ENCODE data around the gene C2CD2L. TPM values are rescaled to one million over a fixed set of nuclear protein-coding genes. Genes with fewer than 3 reads are reported as not detected.
A peak's percentile ranks its signal among the peaks of the same experiment; 100 is the strongest.
"Not testable (repeated sequence)": the region's sequence is repeated elsewhere in the genome, so short reads cannot be mapped to it uniquely, and the experiment has no call there.

The C2CD2L gene
- total RNA-seq, 2 donors from 2014 or later: 5.4 to 20.8 TPM

GRCh38 chr11:119130662-119131061 lies 23.5 kb downstream of the C2CD2L start:
- no peaks in the 10 kb centered on the region for H3K9me3 ChIP-seq
- TF ChIP-seq POLR2A (IDR thresholded peaks at IDR 0.05) (no peak), CTCF (IDR thresholded peaks at IDR 0.05) (no peak)
- ATAC-seq (no peak), DNase-seq (no peak)
- H3K27ac ChIP-seq: no peak overlapping the region
- H3K36me3 ChIP-seq (replicated peaks in 1 of 2; ENCODE audit: insufficient read depth in 1 of 2, low read depth in 2 of 2): peaks cover 10 to 31% of the 10 kb centered on the region in 2 donors
- no peaks in the 10 kb centered on the region for H3K27me3 ChIP-seq
- H3K4me1 ChIP-seq: peaks cover 14% of the 10 kb centered on the region
- H3K4me3 ChIP-seq: no peak overlapping the region
- WGBS, 2 donors: 75 to 84% methylated on average over 3 of the region's 3 CpGs
- intact Hi-C loops (cut with DNase I): no loop called here

GRCh38 chr11:119134389-119134978 lies 27.3 kb downstream of the C2CD2L start:
- H3K36me3 ChIP-seq (replicated peaks in 1 of 2; ENCODE audit: insufficient read depth in 1 of 2, low read depth in 2 of 2): peaks cover 10 to 31% of the 10 kb centered on the region in 2 donors
- DNase-seq: peak; percentile 42 to 65 (median 56)
- ATAC-seq: peak; percentile 76
- TF ChIP-seq CTCF (IDR thresholded peaks at IDR 0.05) (peak in 6 of 7 experiments; percentile 44 to 62 (median 53)), POLR2A (IDR thresholded peaks at IDR 0.05) (no peak)
- 28 to 46% methylated on average over 4 of the region's 4 CpGs for WGBS, 2 donors
- no peak overlapping the region for H3K4me3 ChIP-seq
- H3K4me1 ChIP-seq: no peaks in the 10 kb centered on the region
- H3K27me3 ChIP-seq: no peaks in the 10 kb centered on the region
- no peaks in the 10 kb centered on the region for H3K9me3 ChIP-seq
- no peak overlapping the region for H3K27ac ChIP-seq
- intact Hi-C loops (cut with DNase I): no loop called here

GRCh38 chr11:119139276-119139675 lies 32.1 kb downstream of the C2CD2L start:
- ATAC-seq; intact Hi-C loops (cut with DNase I); H3K36me3 ChIP-seq (replicated peaks in 1 of 2; ENCODE audit: insufficient read depth in 1 of 2, low read depth in 2 of 2); H3K9me3 ChIP-seq; DNase-seq; H3K4me1 ChIP-seq; H3K27me3 ChIP-seq; H3K27ac ChIP-seq; H3K4me3 ChIP-seq: not testable (repeated sequence)
- WGBS, 2 donors: 80 to 84% methylated on average over 10 of the region's 10 CpGs

DNA sequence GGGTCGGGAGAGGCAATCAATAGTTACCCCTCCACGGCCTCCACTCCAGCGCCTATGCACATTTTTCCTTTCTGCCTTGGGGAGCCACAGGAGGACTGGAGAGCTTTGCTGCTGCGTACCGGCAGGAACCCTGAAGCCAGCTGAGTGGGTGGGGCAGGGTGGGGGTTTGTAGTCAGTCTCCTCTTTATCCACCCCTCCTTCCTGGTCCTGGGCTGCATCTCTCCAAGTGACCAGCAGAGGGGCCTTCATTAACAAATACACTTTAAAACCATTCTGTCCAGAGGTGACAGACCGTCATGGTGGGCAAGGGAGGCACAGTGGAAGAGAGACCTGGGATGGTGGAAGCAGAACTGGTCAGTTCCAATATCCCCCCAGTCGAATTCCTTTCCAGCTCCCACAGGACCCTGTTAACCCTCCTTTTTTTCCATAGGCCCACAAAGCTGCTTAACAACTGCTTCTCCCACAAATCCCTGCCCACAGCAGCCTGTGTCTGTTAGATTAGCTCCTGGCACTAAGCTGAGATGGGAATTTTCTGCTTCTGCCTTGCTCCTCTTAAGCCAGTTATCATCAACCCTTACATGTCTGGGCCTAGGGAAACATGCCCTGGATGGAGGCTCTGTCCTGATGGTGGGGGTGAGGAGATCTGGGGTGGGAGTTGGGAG lies 37.8 kb downstream of the C2CD2L start:
- no peaks in the 10 kb centered on the region for H3K36me3 ChIP-seq (replicated peaks in 1 of 2; ENCODE audit: insufficient read depth in 1 of 2, low read depth in 2 of 2)
- H3K4me1 ChIP-seq: peaks cover 17% of the 10 kb centered on the region
- no peak overlapping the region for H3K4me3 ChIP-seq
- no peaks in the 10 kb centered on the region for H3K9me3 ChIP-seq
- WGBS, 2 donors: 12 to 13% methylated on average over 7 of the region's 7 CpGs
- intact Hi-C loops (cut with DNase I): no loop called here
- DNase-seq: peak; percentile 66 to 76 (median 70)
- no peak overlapping the region for H3K27ac ChIP-seq
- H3K27me3 ChIP-seq: peaks cover 0 to 10% of the 10 kb centered on the region in 2 donors
- TF ChIP-seq POLR2A (IDR thresholded peaks at IDR 0.05) (no peak), CTCF (IDR thresholded peaks at IDR 0.05) (peak; percentile 39 to 67 (median 58))
- peak; percentile 81 for ATAC-seq

- no peaks in the 10 kb centered on the region for H3K36me3 ChIP-seq (replicated peaks in 1 of 2; ENCODE audit: insufficient read depth in 1 of 2, low read depth in 2 of 2)
- intact Hi-C loops (cut with DNase I): no loop called here
- peaks cover 0 to 11% of the 10 kb centered on the region in 2 donors for H3K27me3 ChIP-seq
- DNase-seq: no peak
- H3K9me3 ChIP-seq: no peaks in the 10 kb centered on the region
- no peak overlapping the region for H3K27ac ChIP-seq
- no peak overlapping the region for H3K4me3 ChIP-seq
- peaks cover 17% of the 10 kb centered on the region for H3K4me1 ChIP-seq
- no peak for TF ChIP-seq CTCF (IDR thresholded peaks at IDR 0.05)
- TF ChIP-seq POLR2A (IDR thresholded peaks at IDR 0.05): no peak
- no peak for ATAC-seq
- WGBS, 2 donors: 35 to 51% methylated on average over 3 of the region's 3 CpGs
Measured at GRCh38 chr11:119145551-119145950, 38.4 kb downstream of the C2CD2L start.
